H1 (cell line): ENCODE measurements around the gene TNN. TPM values are rescaled to one million over a fixed set of nuclear protein-coding genes. Genes with fewer than 3 reads are reported as not detected.

Source experiments
- CTCF ChIA-PET: fragments of 300-600 bp; sonication (Branson Sonifier 250); formaldehyde crosslinking; loops from one replicate; lab custom pipeline; 2021; ENCODE audit not compliant: partially characterized antibody; lab: Charles Lee
- POLR2A ChIA-PET: fragments of 300-600 bp; sonication (Branson Sonifier 250); formaldehyde crosslinking; loops from one replicate; lab custom pipeline; 2021; ENCODE audit warnings: inconsistent platforms; ENCODE audit not compliant: partially characterized antibody; lab: Charles Lee
- DNase-seq, 2 experiments: peaks; one replicate each; pipeline versions ENCODE4 v3.0.0 to v3.0.0-alpha.2; 2010 to 2022; ENCODE audit warnings: low spot score in 2 of 2, low read depth in 1 of 2, mixed read lengths in 1 of 2
- FAIRE-seq: peaks from 2 replicates; lab custom pipeline; 2011; peaks lifted over from hg19 to GRCh38; lab: Jason Lieb, UNC
- H2AFZ ChIP-seq: 2 replicates; pipeline ENCODE4 v1.8.1; 2012; ENCODE audit warnings: low read length, inconsistent platforms
- H2AK5ac ChIP-seq: 2 replicates; pipeline ENCODE4 v1.6.1; 2013; ENCODE audit warnings: low read depth, low read length
- H2BK120ac ChIP-seq: replicated peaks from 2 replicates; pipeline ENCODE3; 2013; ENCODE audit warnings: low read depth, low read length, inconsistent platforms
- H2BK12ac ChIP-seq: 2 replicates; pipeline ENCODE4 v1.6.1; 2013; ENCODE audit warnings: low read depth, low read length
- H2BK15ac ChIP-seq: 2 replicates; pipeline ENCODE4 v1.6.1; 2013; ENCODE audit warnings: low read length
- H2BK20ac ChIP-seq: 2 replicates; pipeline ENCODE4 v1.6.1; 2013; ENCODE audit warnings: low read length
- H2BK5ac ChIP-seq: 2 replicates; pipeline ENCODE4 v1.6.1; 2013; ENCODE audit warnings: low read depth, low read length
- H3K14ac ChIP-seq: 2 replicates; pipeline ENCODE4 v1.6.1; 2013; ENCODE audit warnings: inconsistent platforms; ENCODE audit not compliant: insufficient read length
- H3K18ac ChIP-seq: 2 replicates; pipeline ENCODE4 v1.6.1; 2013; ENCODE audit warnings: low read length; ENCODE audit errors: extremely low read depth
- H3K23ac ChIP-seq: 2 replicates; pipeline ENCODE4 v1.6.1; 2013; ENCODE audit warnings: inconsistent platforms; ENCODE audit not compliant: insufficient read length
- H3K23me2 ChIP-seq: 2 replicates; pipeline ENCODE4 v1.6.1; 2013; ENCODE audit warnings: low read depth, low read length
- H3K27ac ChIP-seq: 2 replicates; pipeline ENCODE4 v1.6.1; 2011; ENCODE audit warnings: low read depth, low read length, inconsistent platforms
- H3K27me3 ChIP-seq, 4 experiments: replicated peaks in 1 of 4; 1 replicate in 1 of 4; 2 replicates in 3 of 4; pipeline versions ENCODE4 v1.6.1 to v1.8.1; 2011 to 2013; ENCODE audit warnings: low read length in 3 of 4, mild to moderate bottlenecking in 3 of 4, inconsistent platforms in 2 of 4, mixed read lengths in 2 of 4, moderate library complexity in 1 of 4; ENCODE audit not compliant: control insufficient read depth in 3 of 4, insufficient read depth in 3 of 4; ENCODE audit errors: extremely low read depth in 1 of 4
- H3K36me3 ChIP-seq, 4 experiments: 2 replicates each; pipeline versions ENCODE4 v1.6.1 to v1.8.1; 2011 to 2013; ENCODE audit warnings: mild to moderate bottlenecking in 4 of 4, low read length in 3 of 4, moderate library complexity in 2 of 4, control low read depth in 1 of 4, inconsistent platforms in 1 of 4; ENCODE audit not compliant: insufficient read depth in 4 of 4, control insufficient read depth in 2 of 4
- H3K4ac ChIP-seq: replicated peaks from 2 replicates; pipeline ENCODE3; 2013; ENCODE audit warnings: low read length, low read depth, mixed read lengths, inconsistent platforms; ENCODE audit not compliant: insufficient read length
- H3K4me1 ChIP-seq, 4 experiments: replicated peaks in 1 of 4; 1 replicate in 1 of 4; 2 replicates in 3 of 4; pipeline versions ENCODE4 v1.6.1 to v1.8.1; 2011 to 2013; ENCODE audit warnings: low read length in 3 of 4, inconsistent platforms in 2 of 4, mixed read lengths in 1 of 4; ENCODE audit not compliant: insufficient read depth in 4 of 4, control insufficient read depth in 3 of 4
- H3K4me2 ChIP-seq, 2 experiments: 2 replicates each; pipeline versions ENCODE4 v1.6.1 to v1.8.1; 2011 to 2013; ENCODE audit warnings: low read depth in 2 of 2, low read length in 2 of 2, control low read depth in 1 of 2, inconsistent platforms in 1 of 2, mild to moderate bottlenecking in 1 of 2; ENCODE audit not compliant: insufficient read depth in 1 of 2
- H3K4me3 ChIP-seq, 4 experiments: fragments of 200-600, 300-600 bp in 1 of 4; sonication (generic), shearing (Covaris generic), sonication (Bioruptor Twin) in 1 of 4; 2 replicates each; pipeline versions ENCODE4 v1.5.1 to v1.8.1; 2011 to 2016; ENCODE audit warnings: low read length in 4 of 4, low read depth in 3 of 4, control low read depth in 2 of 4, inconsistent platforms in 2 of 4, mild to moderate bottlenecking in 2 of 4, mixed read lengths in 1 of 4, moderate library complexity in 1 of 4; ENCODE audit not compliant: insufficient read depth in 2 of 4; ENCODE audit errors: extremely low read depth in 1 of 4
- H3K56ac ChIP-seq: replicated peaks from 2 replicates; pipeline ENCODE3; 2013; ENCODE audit warnings: low read depth, mild to moderate bottlenecking, mixed read lengths, low read length, inconsistent platforms; ENCODE audit not compliant: insufficient read length
- H3K79me1 ChIP-seq: 2 replicates; pipeline ENCODE4 v1.6.1; 2013; ENCODE audit warnings: low read depth, low read length, control low read depth
- H3K79me2 ChIP-seq, 2 experiments: 2 replicates each; pipeline versions ENCODE4 v1.6.1 to v1.8.1; 2012 to 2013; ENCODE audit warnings: low read length in 2 of 2, mild to moderate bottlenecking in 2 of 2, inconsistent platforms in 1 of 2; ENCODE audit not compliant: insufficient read depth in 2 of 2, control insufficient read depth in 1 of 2
- H3K9ac ChIP-seq, 4 experiments: replicated peaks in 1 of 4; 1 replicate in 1 of 4; 2 replicates in 3 of 4; pipeline versions ENCODE4 v1.6.1 to v1.8.1; 2011 to 2013; ENCODE audit warnings: low read depth in 3 of 4, low read length in 3 of 4, control low read depth in 2 of 4, mild to moderate bottlenecking in 2 of 4, moderate library complexity in 2 of 4, inconsistent platforms in 1 of 4; ENCODE audit errors: extremely low read depth in 1 of 4
- H3K9me3 ChIP-seq, 2 experiments: 2 replicates each; pipeline versions ENCODE4 v1.6.1 to v1.8.1; 2012 to 2013; ENCODE audit warnings: mild to moderate bottlenecking in 2 of 2, moderate library complexity in 2 of 2, control low read depth in 1 of 2, inconsistent platforms in 1 of 2, low read depth in 1 of 2, low read length in 1 of 2, mixed read lengths in 1 of 2; ENCODE audit not compliant: insufficient read depth in 2 of 2
- H4K20me1 ChIP-seq, 2 experiments: replicated peaks in 1 of 2; 2 replicates each; pipeline versions ENCODE3 to v1.8.1; 2011 to 2013; ENCODE audit warnings: inconsistent platforms in 2 of 2, low read length in 2 of 2, mild to moderate bottlenecking in 1 of 2; ENCODE audit not compliant: insufficient read depth in 2 of 2, control insufficient read depth in 1 of 2
- H4K5ac ChIP-seq: 2 replicates; pipeline ENCODE4 v1.6.1; 2013; ENCODE audit warnings: low read length, low read depth, mixed read lengths, inconsistent platforms; ENCODE audit not compliant: insufficient read length
- H4K8ac ChIP-seq: 2 replicates; pipeline ENCODE4 v1.8.0; 2013; ENCODE audit warnings: mild to moderate bottlenecking, moderate library complexity, low read length, inconsistent platforms; ENCODE audit not compliant: insufficient read depth; ENCODE audit errors: extremely low read depth
- H4K91ac ChIP-seq: replicated peaks from 2 replicates; pipeline ENCODE3; 2013; ENCODE audit warnings: low read length, mixed read lengths, inconsistent platforms; ENCODE audit not compliant: insufficient read length
- EZH2 ChIP-seq: fragments of 200-600 bp; sonication (generic); IDR thresholded peaks from 2 replicates; pipeline ENCODE4 v1.7.1; 2012; ENCODE audit warnings: low read depth, mild to moderate bottlenecking, moderate library complexity, low read length, inconsistent platforms; ENCODE audit not compliant: severe bottlenecking
- GABPA ChIP-seq: IDR thresholded peaks from 2 replicates; pipeline ENCODE4 v1.6.1; 2011; ENCODE audit warnings: mild to moderate bottlenecking, low read length, moderate library complexity, borderline replicate concordance; ENCODE audit not compliant: insufficient read depth
- GTF2F1 ChIP-seq: IDR thresholded peaks from 2 replicates; pipeline ENCODE4 v1.6.1; 2012; ENCODE audit warnings: low read depth, low read length, improper control_type of control experiment, borderline replicate concordance
- JUN ChIP-seq: IDR thresholded peaks from 2 replicates; pipeline ENCODE4 v1.6.1; 2011; ENCODE audit warnings: low read depth, mild to moderate bottlenecking, improper control_type of control experiment, low read length
- MAFK ChIP-seq: IDR thresholded peaks from 2 replicates; pipeline ENCODE4 v1.6.1; 2012; ENCODE audit warnings: low read depth, mild to moderate bottlenecking, improper control_type of control experiment, low read length
- RFX5 ChIP-seq: IDR thresholded peaks from 2 replicates; pipeline ENCODE4 v1.6.1; 2011; ENCODE audit warnings: low read depth, low read length, improper control_type of control experiment, borderline replicate concordance
- YY1 ChIP-seq: IDR thresholded peaks from 2 replicates; pipeline ENCODE4 v1.6.1; 2011; ENCODE audit warnings: low read depth, mild to moderate bottlenecking, low read length
- ZNF274 ChIP-seq: IDR thresholded peaks from 2 replicates; pipeline ENCODE4 v1.7.0; 2012; ENCODE audit warnings: low read length, borderline replicate concordance; ENCODE audit errors: extremely low read depth
- WGBS, 2 experiments: shearing (Covaris generic) in 1 of 2; methylation state at CpG; one replicate each; pipeline versions ENCODE4 v1.1.6 to v1.1.7; 2013 to 2015; ENCODE audit warnings: low lambda C conversion rate in 2 of 2, mixed read lengths in 2 of 2, inconsistent platforms in 1 of 2, low coverage in 1 of 2, missing lambda C conversion rate in 1 of 2; ENCODE audit not compliant: insufficient replicate concordance in 2 of 2, insufficient coverage in 1 of 2, insufficient read length in 1 of 2; ENCODE audit errors: extremely low coverage in 1 of 2, missing lambda C conversion rate in 1 of 2; 5-methylcytosine and 5-hydroxymethylcytosine counted together
- polyA plus RNA-seq, 7 experiments: library from polyadenylated mRNA; depleted of rRNA in 3 of 7; stranded (reverse) in 5 of 7; unstranded in 2 of 7; fragments of >200 nt in 5 of 7; fragments of 200-250 nt in 2 of 7; gene quantifications; 1 replicate in 5 of 7; 2 replicates in 1 of 7; 4 replicates in 1 of 7; pipeline versions ENCODE4 v1.2.1 to v1.2.3, GENCODE V29; 2011 to 2013; ENCODE audit warnings: missing spikeins in 2 of 7, mixed read lengths in 2 of 7
- total RNA-seq: library from RNA; stranded (reverse); fragmentation: NEBNext Ultra II Directional; extraction: Animal tissue kit (Norgen Biotek cat#: 25700); gene quantifications from 2 replicates; pipeline ENCODE4 v1.2.1, GENCODE V29; 2021
- TF ChIP-seq, protein P1 (sequence below): IDR thresholded peaks from 2 replicates; pipeline ENCODE4 v1.6.1; 2011; ENCODE audit warnings: low read length, improper control_type of control experiment
- TF ChIP-seq, protein P2 (sequence below): IDR thresholded peaks from 2 replicates; pipeline ENCODE4 v1.6.1; 2012; ENCODE audit warnings: inconsistent platforms

The TNN gene
- total and polyA plus RNA-seq, 2 of the 8 experiments (the other 6 are each of a cell fraction or from before 2014, with no cell fraction given), result 0.21 to 0.30 TPM

GRCh38 chr1:175169286-175170018, 101.8 kb downstream of the TNN start:
- no peak overlapping the region for H3K4me2 ChIP-seq
- no peak overlapping the region for H2AFZ ChIP-seq

More at GRCh38 chr1:175169286-175170018, 101.8 kb downstream of the TNN start:
- H3K9ac ChIP-seq, result no peak overlapping the region
- no peak overlapping the region for H3K18ac ChIP-seq
- DNase-seq (no peak), FAIRE-seq (no peak)
- no peak overlapping the region for H3K56ac ChIP-seq
- H2BK15ac ChIP-seq, result no peak overlapping the region
- H3K4ac ChIP-seq, result no peak overlapping the region
- TF ChIP-seq ZNF274 (no peak), YY1 (no peak), GTF2F1 (no peak), MAFK (no peak), JUN (no peak), EZH2 (no peak), GABPA (no peak), RFX5 (no peak)
- TF ChIP-seq, protein P1, sequence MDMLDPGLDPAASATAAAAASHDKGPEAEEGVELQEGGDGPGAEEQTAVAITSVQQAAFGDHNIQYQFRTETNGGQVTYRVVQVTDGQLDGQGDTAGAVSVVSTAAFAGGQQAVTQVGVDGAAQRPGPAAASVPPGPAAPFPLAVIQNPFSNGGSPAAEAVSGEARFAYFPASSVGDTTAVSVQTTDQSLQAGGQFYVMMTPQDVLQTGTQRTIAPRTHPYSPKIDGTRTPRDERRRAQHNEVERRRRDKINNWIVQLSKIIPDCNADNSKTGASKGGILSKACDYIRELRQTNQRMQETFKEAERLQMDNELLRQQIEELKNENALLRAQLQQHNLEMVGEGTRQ, result no peak
- TF ChIP-seq, protein P2, sequence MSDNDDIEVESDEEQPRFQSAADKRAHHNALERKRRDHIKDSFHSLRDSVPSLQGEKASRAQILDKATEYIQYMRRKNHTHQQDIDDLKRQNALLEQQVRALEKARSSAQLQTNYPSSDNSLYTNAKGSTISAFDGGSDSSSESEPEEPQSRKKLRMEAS, result no peak
- H3K36me3 ChIP-seq, result no peaks in the 10 kb centered on the region
- H2BK12ac ChIP-seq, result no peak overlapping the region
- H3K79me1 ChIP-seq, result no peaks in the 10 kb centered on the region
- H3K27ac ChIP-seq, result no peak overlapping the region
- H3K14ac ChIP-seq, result no peak overlapping the region
- H3K79me2 ChIP-seq, result no peaks in the 10 kb centered on the region
- ChIA-PET CTCF (interaction anchor here (0.6 to 2.5 kb wide), 12 partner anchors 9 to 1729 kb away, joined by 3 to 12 read pairs (median 4); no protein-coding TSS in a partner anchor), POLR2A (no interaction called here)
- no peaks in the 10 kb centered on the region for H3K23me2 ChIP-seq
- H3K23ac ChIP-seq, result no peak overlapping the region
- 81% methylated on average over 6 of the region's 6 CpGs; no CpG with 5 or more reads in 1 of the 2 experiments for WGBS, 2 experiments
- H2BK120ac ChIP-seq, result no peak overlapping the region
- H2AK5ac ChIP-seq, result no peak overlapping the region
- no peak overlapping the region for H2BK5ac ChIP-seq
- H3K9me3 ChIP-seq, result no peaks in the 10 kb centered on the region
- no peak overlapping the region for H4K5ac ChIP-seq
- no peaks in the 10 kb centered on the region for H3K4me1 ChIP-seq
- no peaks in the 10 kb centered on the region for H3K27me3 ChIP-seq
- H3K4me3 ChIP-seq, result no peak overlapping the region
- no peak overlapping the region for H2BK20ac ChIP-seq
- no peaks in the 10 kb centered on the region for H4K20me1 ChIP-seq
- no peak overlapping the region for H4K8ac ChIP-seq
- H4K91ac ChIP-seq, result no peak overlapping the region
